ENCODE data around the gene PHF19.

PHF19 gene

GRCh38 chr9:120865809-120866208 is 11.2 kb downstream of the PHF19 start:
- no peak for TF ChIP-seq CTCF (IDR thresholded peaks at IDR 0.05; ENCODE audit: insufficient read depth, low read depth, low read length, missing control alignments)
- no peak overlapping the region for H3K4me3 ChIP-seq (ENCODE audit: low read length)
- no peak for DNase-seq (ENCODE audit: low read depth)

GRCh38 chr9:120865176-120865575 is 11.8 kb downstream of the PHF19 start:
- no peak for TF ChIP-seq CTCF (IDR thresholded peaks at IDR 0.05; ENCODE audit: insufficient read depth, low read depth, low read length, missing control alignments)
- no peak for DNase-seq (ENCODE audit: low read depth)
- no peak overlapping the region for H3K4me3 ChIP-seq (ENCODE audit: low read length)

- DNase-seq (ENCODE audit: low read depth): no peak
- H3K4me3 ChIP-seq (ENCODE audit: low read length): no peak overlapping the region
- TF ChIP-seq CTCF (IDR thresholded peaks at IDR 0.05; ENCODE audit: insufficient read depth, low read depth, low read length, missing control alignments): no peak
Measured at GRCh38 chr9:120864719-120865118, 12.3 kb downstream of the PHF19 start.

GRCh38 chr9:120863833-120864232 is 13.2 kb downstream of the PHF19 start:
- TF ChIP-seq CTCF (IDR thresholded peaks at IDR 0.05; ENCODE audit: insufficient read depth, low read depth, low read length, missing control alignments): no peak
- DNase-seq (ENCODE audit: low read depth): no peak
- no peak overlapping the region for H3K4me3 ChIP-seq (ENCODE audit: low read length)

GRCh38 chr9:120862452-120862851 is 14.5 kb downstream of the PHF19 start:
- no peak overlapping the region for H3K4me3 ChIP-seq (ENCODE audit: low read length)
- no peak for TF ChIP-seq CTCF (IDR thresholded peaks at IDR 0.05; ENCODE audit: insufficient read depth, low read depth, low read length, missing control alignments)
- DNase-seq (ENCODE audit: low read depth): no peak

- no peak for DNase-seq (ENCODE audit: low read depth)
- H3K4me3 ChIP-seq (ENCODE audit: low read length): no peak overlapping the region
- no peak for TF ChIP-seq CTCF (IDR thresholded peaks at IDR 0.05; ENCODE audit: insufficient read depth, low read depth, low read length, missing control alignments)
Measured at GRCh38 chr9:120861935-120862334, 15.1 kb downstream of the PHF19 start.

- no peak for TF ChIP-seq CTCF (IDR thresholded peaks at IDR 0.05; ENCODE audit: insufficient read depth, low read depth, low read length, missing control alignments)
- no peak for DNase-seq (ENCODE audit: low read depth)
- no peak overlapping the region for H3K4me3 ChIP-seq (ENCODE audit: low read length)
Measured at GRCh38 chr9:120860083-120860482, 16.9 kb downstream of the PHF19 start.

Measured in epithelial cell of esophagus (primary cell).